Motor neuron (in vitro differentiated cells): ENCODE data around the gene SDC1. TPM values are rescaled to one million over a fixed set of nuclear protein-coding genes. Genes with fewer than 3 reads are reported as not detected.
"Not testable (repeated sequence)": the region's sequence is repeated elsewhere in the genome, so short reads cannot be mapped to it uniquely, and the experiment has no call there.

Source experiments
- ATAC-seq, 8 experiments: fragments of 200-7000 bp; cut with Tn5 transposase; replicated peaks in 6 of 8; 2 replicates each; pipeline ENCODE4 v1.8.0; 2021; ENCODE audit warnings: mild to moderate bottlenecking in 8 of 8, moderate library complexity in 8 of 8
- H3K27ac ChIP-seq, 2 donors: fragments of 250-450 bp; sonication (Bioruptor Pico); 2 replicates each; pipeline ENCODE4 v1.9.0; 2021; ENCODE audit warnings: antibody characterized with exemption in 2 of 2, mild to moderate bottlenecking in 2 of 2, moderate library complexity in 1 of 2
- H3K4me1 ChIP-seq, 2 donors: fragments of 250-450 bp; sonication (Bioruptor Pico); replicated peaks in 1 of 2; 2 replicates each; pipeline ENCODE4 v1.6.1; 2021; ENCODE audit warnings: antibody characterized with exemption in 2 of 2, mild to moderate bottlenecking in 2 of 2, moderate library complexity in 1 of 2
- H3K4me3 ChIP-seq, 5 donors: fragments of 250-450 bp; sonication (Bioruptor Pico); 2 replicates each; pipeline ENCODE4 v1.9.0; 2021; ENCODE audit warnings: antibody characterized with exemption in 5 of 5, mild to moderate bottlenecking in 5 of 5, moderate library complexity in 4 of 5
- WGBS, 10 experiments: fragments of 450-650 bp; shearing (Covaris generic); methylation state at CpG; one replicate each; pipeline ENCODE4 v1.0.0; 2022; 5-methylcytosine and 5-hydroxymethylcytosine counted together
- in situ Hi-C, 9 experiments: fragments of 400-800 bp; cut with MboI; loops; one replicate each; pipeline ENCODE4 v1.15.0; 2021; ENCODE audit warnings: low sequenced_read_pairs in 9 of 9, low pct_unique_long_range_greater_than_20kb in 2 of 9; ENCODE audit not compliant: unreplicated experiment in 9 of 9
- total RNA-seq, 8 experiments: library from RNA; unstranded; fragments of 300-600 nt; gene quantifications; 2 replicates each; pipeline versions ENCODE4 v1.2.3 to v1.2.4, GENCODE V29; 2022

Gene SDC1
- total RNA-seq, 8 experiments from 2014 or later: 1.7 to 26.2 (median 8.1) TPM

GRCh38 chr2:20241973-20242726, 17.2 kb upstream of the SDC1 start:
- Histone ChIP-seq H3K27ac (no peak overlapping the region), H3K4me3 (no peak overlapping the region), H3K4me1 (no peaks in the 10 kb centered on the region)
- in situ Hi-C loops: loop anchor here in 1 of 9 experiments (25.0 kb wide), 1 partner anchor 130 kb away; no protein-coding TSS in a partner anchor
- 56 to 100% (median 100%) methylated on average over 1 to 11 of the region's 43 CpGs; no CpG with 5 or more reads in 2 of the 10 experiments for WGBS, 10 experiments
- peak in 3 of 8 experiments; percentile 8 to 20 (median 14) for ATAC-seq

- H3K4me1 ChIP-seq, H3K27ac ChIP-seq, H3K4me3 ChIP-seq, ATAC-seq: not testable (repeated sequence)
- in situ Hi-C loops: loop anchor here in 1 of 9 experiments (25.0 kb wide), 1 partner anchor 128 kb away; no protein-coding TSS in a partner anchor
- 78 to 100% (median 96%) methylated on average over 1 to 5 of the region's 6 CpGs; no CpG with 5 or more reads in 3 of the 10 experiments for WGBS, 10 experiments
Measured at GRCh38 chr2:20240291-20240690, 15.4 kb upstream of the SDC1 start.

GRCh38 chr2:20236496-20236895, 11.6 kb upstream of the SDC1 start:
- WGBS, 10 experiments: 47 to 86% (median 71%) methylated on average over 1 to 5 of the region's 5 CpGs; no CpG with 5 or more reads in 3 of the 10 experiments
- in situ Hi-C loops: loop anchor here in 1 of 9 experiments (25.0 kb wide), 1 partner anchor 124 kb away; no protein-coding TSS in a partner anchor
- no peak overlapping the region for H3K27ac ChIP-seq
- no peak overlapping the region for H3K4me3 ChIP-seq
- H3K4me1 ChIP-seq: no peaks in the 10 kb centered on the region
- no peak for ATAC-seq

GRCh38 chr2:20235655-20236305, 10.8 kb upstream of the SDC1 start:
- in situ Hi-C loops: loop anchor here in 1 of 9 experiments (25.0 kb wide), 1 partner anchor 123 kb away; no protein-coding TSS in a partner anchor
- Histone ChIP-seq H3K4me1 (no peaks in the 10 kb centered on the region), H3K4me3 (no peak overlapping the region), H3K27ac (no peak overlapping the region)
- ATAC-seq: peak in 2 of 8 experiments; percentile 26 to 67
- WGBS, 10 experiments: 50 to 100% (median 76%) methylated on average over 1 to 5 of the region's 10 CpGs; no CpG with 5 or more reads in 5 of the 10 experiments

GRCh38 chr2:20234597-20234996, 9.7 kb upstream of the SDC1 start:
- ATAC-seq: peak in 3 of 8 experiments; percentile 11 to 55 (median 53)
- WGBS, 10 experiments: 67 to 100% (median 80%) methylated on average over 1 to 2 of the region's 2 CpGs; no CpG with 5 or more reads in 7 of the 10 experiments
- in situ Hi-C loops: loop anchor here in 1 of 9 experiments (25.0 kb wide), 1 partner anchor 122 kb away; no protein-coding TSS in a partner anchor

GRCh38 chr2:20232837-20233207, 7.9 kb upstream of the SDC1 start:
- WGBS, 10 experiments: 40 to 100% (median 94%) methylated on average over 1 to 5 of the region's 5 CpGs; no CpG with 5 or more reads in 3 of the 10 experiments
- no peak for ATAC-seq
- no peak overlapping the region for H3K4me3 ChIP-seq
- no peak overlapping the region for H3K27ac ChIP-seq
- no peaks in the 10 kb centered on the region for H3K4me1 ChIP-seq
- in situ Hi-C loops: loop anchor here in 1 of 9 experiments (25.0 kb wide), 1 partner anchor 121 kb away; no protein-coding TSS in a partner anchor

More at GRCh38 chr2:20234597-20234996, 9.7 kb upstream of the SDC1 start:
- not testable (repeated sequence) for H3K4me1 ChIP-seq, H3K27ac ChIP-seq, H3K4me3 ChIP-seq

- 20 to 100% (median 80%) methylated on average over 1 to 3 of the region's 6 CpGs; no CpG with 5 or more reads in 3 of the 10 experiments for WGBS, 10 experiments
- Histone ChIP-seq H3K4me3 (no peak overlapping the region), H3K4me1 (no peaks in the 10 kb centered on the region), H3K27ac (no peak overlapping the region)
- peak in 7 of 8 experiments; percentile 20 to 58 (median 38) for ATAC-seq
- in situ Hi-C loops: loop anchor here in 1 of 9 experiments (25.0 kb wide), 1 partner anchor 119 kb away; no protein-coding TSS in a partner anchor
Measured at GRCh38 chr2:20231598-20232026, 6.7 kb upstream of the SDC1 start.

GRCh38 chr2:20231159-20231558, 6.2 kb upstream of the SDC1 start:
- 61 to 95% (median 80%) methylated on average over 1 to 6 of the region's 6 CpGs; no CpG with 5 or more reads in 3 of the 10 experiments for WGBS, 10 experiments
- no peaks in the 10 kb centered on the region for H3K4me1 ChIP-seq
- H3K27ac ChIP-seq: no peak overlapping the region
- no peak overlapping the region for H3K4me3 ChIP-seq
- in situ Hi-C loops: loop anchor here in 1 of 9 experiments (25.0 kb wide), 1 partner anchor 119 kb away; no protein-coding TSS in a partner anchor
- ATAC-seq: no peak

- ATAC-seq: no peak
- H3K4me1 ChIP-seq: no peaks in the 10 kb centered on the region
- H3K27ac ChIP-seq: no peak overlapping the region
- in situ Hi-C loops: loop anchor here in 1 of 9 experiments (25.0 kb wide), 1 partner anchor 118 kb away; no protein-coding TSS in a partner anchor
- 0 to 100% (median 37%) methylated on average over 1 to 4 of the region's 4 CpGs; no CpG with 5 or more reads in 3 of the 10 experiments for WGBS, 10 experiments
- no peak overlapping the region for H3K4me3 ChIP-seq
Measured at GRCh38 chr2:20230114-20230425, 5.1 kb upstream of the SDC1 start.

- Histone ChIP-seq H3K4me1 (no peaks in the 10 kb centered on the region), H3K4me3 (no peak overlapping the region), H3K27ac (no peak overlapping the region)
- in situ Hi-C loops: loop anchor here in 1 of 9 experiments (25.0 kb wide), 1 partner anchor 117 kb away; no protein-coding TSS in a partner anchor
- 28 to 92% (median 78%) methylated on average over 1 to 8 of the region's 8 CpGs for WGBS, 10 experiments
- no peak for ATAC-seq
Measured at GRCh38 chr2:20229322-20230113, 4.6 kb upstream of the SDC1 start.

GRCh38 chr2:20227894-20228505, 3.1 kb upstream of the SDC1 start:
- no peak for ATAC-seq
- in situ Hi-C loops: loop anchor here in 1 of 9 experiments (25.0 kb wide), 1 partner anchor 116 kb away; no protein-coding TSS in a partner anchor
- Histone ChIP-seq H3K27ac (no peak overlapping the region), H3K4me1 (peaks cover under 1 to 2% of the 10 kb centered on the region in 2 donors), H3K4me3 (no peak overlapping the region)
- WGBS, 10 experiments: 67 to 100% (median 92%) methylated on average over 1 to 7 of the region's 10 CpGs; no CpG with 5 or more reads in 2 of the 10 experiments

- Histone ChIP-seq H3K4me1 (peaks cover 19 to 20% of the 10 kb centered on the region in 2 donors), H3K4me3 (no peak overlapping the region), H3K27ac (no peak overlapping the region)
- WGBS, 10 experiments: 87 to 100% (median 100%) methylated on average over 1 to 11 of the region's 14 CpGs; no CpG with 5 or more reads in 3 of the 10 experiments
- ATAC-seq: no peak
- in situ Hi-C loops: loop anchor here in 1 of 9 experiments (25.0 kb wide), 1 partner anchor 114 kb away; no protein-coding TSS in a partner anchor
Measured at GRCh38 chr2:20226152-20226545, 1.2 kb upstream of the SDC1 start.
